Naive B cell (primary cell): ENCODE data around the gene LDLRAD3. TPM values are rescaled to one million over a fixed set of nuclear protein-coding genes. Genes with fewer than 3 reads are reported as not detected.

Experiments used
- ATAC-seq, 2 donors: fragments of 150-1000 bp; cut with Tn5 transposase; 2 replicates each; pipeline ENCODE4 v1.10.0; 2021; ENCODE audit warnings: low read depth in 2 of 2, mild to moderate bottlenecking in 2 of 2, moderate library complexity in 2 of 2
- DNase-seq: peaks from one replicate; pipeline ENCODE4 v3.0.0; 2022
- H3K27ac Mint-ChIP-seq, 6 donors: one replicate each; pipeline ENCODE4 v1.8.0; 2020 to 2022; ENCODE audit warnings: mild to moderate bottlenecking in 6 of 6, mixed read lengths in 6 of 6, moderate library complexity in 5 of 6, inconsistent platforms in 2 of 6
- H3K27me3 Mint-ChIP-seq, 3 donors: one replicate each; pipeline ENCODE4 v1.8.0; 2021 to 2022; ENCODE audit warnings: mixed read lengths in 3 of 3, mild to moderate bottlenecking in 1 of 3
- H3K36me3 Mint-ChIP-seq, 2 donors: one replicate each; pipeline ENCODE4 v1.8.0; 2020 to 2022; ENCODE audit warnings: mixed read lengths in 2 of 2, inconsistent platforms in 1 of 2, mild to moderate bottlenecking in 1 of 2
- H3K4me1 Mint-ChIP-seq, 3 donors: one replicate each; pipeline ENCODE4 v1.8.0; 2020 to 2022; ENCODE audit warnings: mixed read lengths in 3 of 3, inconsistent platforms in 1 of 3, mild to moderate bottlenecking in 1 of 3, moderate library complexity in 1 of 3
- H3K4me3 Mint-ChIP-seq, 8 donors: one replicate each; pipeline ENCODE4 v1.8.0; 2020 to 2022; ENCODE audit warnings: mild to moderate bottlenecking in 8 of 8, mixed read lengths in 8 of 8, moderate library complexity in 8 of 8, inconsistent platforms in 2 of 8
- H3K9me3 Mint-ChIP-seq, 7 donors: one replicate each; pipeline ENCODE4 v1.8.0; 2020 to 2022; ENCODE audit warnings: mixed read lengths in 7 of 7, mild to moderate bottlenecking in 5 of 7, inconsistent platforms in 2 of 7, moderate library complexity in 1 of 7
- polyA plus RNA-seq, 6 donors: library from polyadenylated mRNA; unstranded; fragments of 300-500 nt; fragmentation: Illumina TruSeq; gene quantifications; one replicate each; pipeline ENCODE4 v1.2.3, GENCODE V29; 2021; ENCODE audit warnings: low read depth in 6 of 6

Gene LDLRAD3
- polyA plus RNA-seq, 6 donors from 2014 or later = 0.17 to 0.27 TPM; not detected in 4

DNA sequence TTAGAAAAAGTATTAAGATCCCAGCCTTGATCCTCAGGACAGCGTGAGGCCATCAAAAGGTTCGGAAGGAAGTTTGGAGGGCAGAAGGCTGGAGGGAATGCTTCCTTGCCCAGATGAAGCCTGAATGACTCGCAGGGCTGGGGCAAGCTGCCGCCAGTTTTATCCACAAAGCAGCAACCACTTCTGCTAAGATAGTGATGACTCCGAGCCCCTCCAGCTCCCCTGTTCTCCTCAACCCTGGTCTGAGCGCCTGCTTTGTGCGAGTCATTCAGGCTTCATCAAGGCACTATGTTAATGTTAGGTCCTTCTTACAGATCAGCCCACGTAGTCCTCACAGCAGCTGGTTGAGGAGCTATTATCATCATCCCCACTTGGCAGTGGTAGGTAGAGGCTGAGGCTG is 186.5 kb downstream of the LDLRAD3 start:
- H3K36me3 Mint-ChIP-seq = no peaks in the 10 kb centered on the region
- peaks cover 0 to 2% (median 0%) of the 10 kb centered on the region in 3 donors for H3K4me1 Mint-ChIP-seq
- no peak overlapping the region for H3K4me3 Mint-ChIP-seq
- ATAC-seq (no peak), DNase-seq (no peak)
- no peak overlapping the region for H3K27ac Mint-ChIP-seq
- H3K9me3 Mint-ChIP-seq = no peaks in the 10 kb centered on the region
- H3K27me3 Mint-ChIP-seq = peaks cover 23 to 35% (median 31%) of the 10 kb centered on the region in 3 donors

DNA sequence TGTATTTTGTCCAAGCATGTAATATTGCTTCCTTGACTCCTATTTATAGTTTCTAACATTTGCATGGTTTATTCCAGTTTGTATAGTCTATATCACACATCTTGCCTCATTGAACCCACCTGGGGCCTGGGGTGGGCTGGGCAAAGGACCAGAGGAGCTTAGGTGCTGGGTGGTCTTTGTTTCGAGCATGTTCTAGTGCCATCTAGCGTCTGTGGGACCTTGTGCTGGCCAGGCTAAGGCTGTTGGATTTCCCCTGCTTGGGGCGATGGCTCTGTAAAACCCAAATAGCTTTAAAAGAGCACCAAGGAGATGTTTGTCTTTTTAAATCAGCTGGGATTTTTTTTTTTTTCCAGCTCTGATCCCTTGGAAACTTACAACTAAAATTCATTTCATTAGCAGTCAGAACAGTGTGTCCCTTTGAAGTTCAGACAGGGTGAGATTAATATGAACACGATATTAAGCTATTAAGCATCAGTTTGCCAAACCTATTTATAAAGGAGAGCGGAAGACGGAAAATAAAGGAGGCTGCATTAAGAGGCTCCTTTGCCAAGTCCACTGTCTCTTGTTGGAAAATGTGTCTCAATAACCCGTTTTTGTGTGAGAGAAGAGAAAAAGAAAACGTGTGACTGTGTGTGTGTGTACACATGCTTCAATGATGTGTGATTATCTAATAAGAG is 188.0 kb downstream of the LDLRAD3 start:
- no peaks in the 10 kb centered on the region for H3K9me3 Mint-ChIP-seq
- H3K36me3 Mint-ChIP-seq = no peaks in the 10 kb centered on the region
- H3K4me1 Mint-ChIP-seq = no peaks in the 10 kb centered on the region
- ATAC-seq = peak in 1 of 2 donors; percentile 33
- peaks cover 13 to 34% (median 31%) of the 10 kb centered on the region in 3 donors for H3K27me3 Mint-ChIP-seq
- H3K4me3 Mint-ChIP-seq = no peak overlapping the region
- no peak overlapping the region for H3K27ac Mint-ChIP-seq
- DNase-seq = no peak

DNA sequence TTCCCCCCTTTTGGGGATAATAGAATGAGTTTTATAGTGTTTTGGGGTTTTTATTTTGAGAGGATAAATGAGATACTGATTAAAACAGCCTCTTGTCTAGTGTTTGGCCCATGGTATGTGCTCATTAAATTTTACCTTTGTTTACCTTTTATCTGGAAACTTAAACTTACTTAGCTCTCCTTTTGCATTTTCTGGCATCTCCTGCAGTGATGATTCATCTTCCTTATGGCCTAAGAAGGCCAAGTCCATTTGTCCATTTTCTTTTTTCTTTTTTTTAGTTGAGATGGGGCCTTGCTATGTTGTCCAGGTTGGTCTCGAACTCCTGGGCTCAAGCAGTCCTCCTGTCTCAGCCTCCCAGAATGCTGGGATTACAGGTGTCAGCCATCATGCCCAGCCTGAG is 189.1 kb downstream of the LDLRAD3 start:
- no peak for ATAC-seq
- Mint-ChIP-seq H3K27ac (no peak overlapping the region), H3K9me3 (no peaks in the 10 kb centered on the region), H3K27me3 (peaks cover 13 to 34% (median 31%) of the 10 kb centered on the region in 3 donors), H3K4me1 (no peaks in the 10 kb centered on the region), H3K36me3 (no peaks in the 10 kb centered on the region), H3K4me3 (no peak overlapping the region)
- no peak for DNase-seq

DNA sequence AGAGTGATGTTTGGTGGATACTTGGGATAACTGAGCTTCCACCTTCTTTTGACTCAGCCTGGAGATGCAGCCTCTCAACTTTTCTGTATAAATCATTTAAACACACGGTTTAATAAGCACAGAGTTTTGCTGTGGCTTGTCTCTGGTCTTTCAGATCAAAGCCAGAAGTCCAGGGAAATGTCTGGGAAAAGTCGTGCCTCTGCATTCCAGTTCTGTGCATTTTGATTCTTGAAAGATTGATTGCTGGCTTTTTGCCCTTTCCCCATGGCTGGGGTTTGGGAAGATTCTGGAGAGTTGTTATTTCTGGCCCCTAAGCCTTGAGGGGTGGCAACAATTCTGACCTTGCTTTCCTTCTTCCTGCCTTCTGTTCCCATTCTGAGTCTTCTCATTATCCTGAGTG is 191.2 kb downstream of the LDLRAD3 start:
- no peaks in the 10 kb centered on the region for H3K9me3 Mint-ChIP-seq
- ATAC-seq (no peak), DNase-seq (no peak)
- no peaks in the 10 kb centered on the region for H3K4me1 Mint-ChIP-seq
- no peak overlapping the region for H3K4me3 Mint-ChIP-seq
- H3K27me3 Mint-ChIP-seq = peaks cover 5 to 25% (median 22%) of the 10 kb centered on the region in 3 donors
- H3K27ac Mint-ChIP-seq = no peak overlapping the region
- no peaks in the 10 kb centered on the region for H3K36me3 Mint-ChIP-seq

DNA sequence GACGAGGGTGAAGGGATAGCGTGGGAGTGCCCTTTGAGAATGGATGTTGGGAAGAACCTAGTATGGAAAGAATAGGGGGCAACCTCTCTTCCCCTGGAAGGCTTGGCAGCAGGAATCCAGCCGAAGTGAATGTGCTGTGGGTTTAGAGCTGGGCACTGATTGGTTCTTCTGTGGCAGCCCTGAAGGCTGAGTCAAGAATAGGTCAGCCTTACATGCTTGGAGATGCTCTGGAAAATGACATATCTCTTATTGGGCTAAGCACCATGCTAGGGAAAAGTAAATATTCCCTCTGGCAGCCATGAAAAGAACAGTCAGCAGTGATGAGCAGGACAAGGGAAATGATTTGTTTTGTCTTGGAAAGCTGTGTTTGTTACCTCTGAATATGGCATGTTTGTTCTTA is 195.9 kb downstream of the LDLRAD3 start:
- no peaks in the 10 kb centered on the region for H3K36me3 Mint-ChIP-seq
- DNase-seq = no peak
- ATAC-seq = no peak
- peak overlapping the region in 1 of 6 donors; percentile 44 for H3K27ac Mint-ChIP-seq
- no peaks in the 10 kb centered on the region for H3K4me1 Mint-ChIP-seq
- no peak overlapping the region for H3K4me3 Mint-ChIP-seq
- H3K9me3 Mint-ChIP-seq = no peaks in the 10 kb centered on the region
- H3K27me3 Mint-ChIP-seq = peaks cover 0 to 22% (median 15%) of the 10 kb centered on the region in 3 donors

DNA sequence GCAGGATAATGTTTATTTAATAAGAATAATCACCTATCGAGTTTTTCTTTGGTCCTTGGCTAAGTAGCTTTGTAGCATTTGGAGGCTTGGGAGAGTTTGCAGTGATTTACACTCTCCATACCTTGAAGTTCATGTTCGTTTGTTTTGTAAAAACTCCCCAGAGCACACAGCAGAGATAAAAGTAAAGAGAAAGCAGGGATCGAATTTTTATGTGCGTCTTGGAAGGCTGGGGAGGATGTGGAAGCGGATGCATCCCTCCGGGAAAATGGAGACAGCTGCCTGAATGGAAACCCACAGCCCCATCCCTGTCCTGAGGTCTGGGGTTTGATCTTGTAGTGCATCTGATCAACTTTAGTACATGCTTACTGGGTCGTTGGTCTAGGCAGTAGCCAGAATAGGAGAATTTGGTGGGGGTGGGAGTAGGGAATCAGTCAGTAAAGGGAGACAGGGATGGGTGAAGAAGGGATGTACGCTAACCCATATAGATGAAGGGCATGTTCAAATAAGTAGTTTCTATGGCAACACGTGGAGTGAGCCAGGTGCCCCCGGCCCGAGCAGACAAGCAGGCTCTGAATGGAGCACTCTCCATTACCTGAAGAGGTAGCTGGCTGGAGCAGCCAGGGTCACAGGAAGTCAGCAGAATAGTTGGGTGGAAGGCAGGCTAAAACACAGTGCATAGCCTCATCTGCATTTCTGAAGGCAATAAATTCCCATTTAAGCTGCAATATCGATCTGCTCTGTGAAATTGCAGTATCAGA is 197.5 kb downstream of the LDLRAD3 start:
- H3K4me1 Mint-ChIP-seq = no peaks in the 10 kb centered on the region
- H3K4me3 Mint-ChIP-seq = no peak overlapping the region
- no peaks in the 10 kb centered on the region for H3K36me3 Mint-ChIP-seq
- ATAC-seq (no peak), DNase-seq (no peak)
- peaks cover 0 to 17% (median 10%) of the 10 kb centered on the region in 3 donors for H3K27me3 Mint-ChIP-seq
- H3K9me3 Mint-ChIP-seq = no peaks in the 10 kb centered on the region
- peak overlapping the region in 1 of 6 donors; percentile 54 for H3K27ac Mint-ChIP-seq

DNA sequence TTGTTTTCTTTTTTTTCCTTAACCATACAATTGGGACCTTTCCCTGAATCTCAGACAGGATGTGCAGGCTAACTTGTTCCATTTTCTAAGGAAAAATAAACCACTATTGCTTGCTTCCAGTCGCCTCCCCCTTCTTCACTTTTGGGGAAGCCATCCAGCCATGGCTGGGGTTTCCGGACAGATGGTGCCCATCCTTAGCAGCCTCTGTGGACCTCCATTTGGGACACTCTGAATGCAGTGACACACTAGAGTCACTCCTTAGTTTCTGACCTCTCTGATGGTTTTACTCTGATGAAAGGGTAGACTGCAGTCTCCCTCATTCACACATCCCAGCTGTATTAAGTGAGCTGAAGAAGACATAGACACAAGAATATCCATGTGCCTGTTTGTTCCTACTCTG is 198.1 kb downstream of the LDLRAD3 start:
- no peak overlapping the region for H3K4me3 Mint-ChIP-seq
- no peaks in the 10 kb centered on the region for H3K4me1 Mint-ChIP-seq
- H3K36me3 Mint-ChIP-seq = no peaks in the 10 kb centered on the region
- H3K27me3 Mint-ChIP-seq = peaks cover 0 to 16% (median 9%) of the 10 kb centered on the region in 3 donors
- no peak overlapping the region for H3K27ac Mint-ChIP-seq
- ATAC-seq (no peak), DNase-seq (no peak)
- H3K9me3 Mint-ChIP-seq = no peaks in the 10 kb centered on the region

DNA sequence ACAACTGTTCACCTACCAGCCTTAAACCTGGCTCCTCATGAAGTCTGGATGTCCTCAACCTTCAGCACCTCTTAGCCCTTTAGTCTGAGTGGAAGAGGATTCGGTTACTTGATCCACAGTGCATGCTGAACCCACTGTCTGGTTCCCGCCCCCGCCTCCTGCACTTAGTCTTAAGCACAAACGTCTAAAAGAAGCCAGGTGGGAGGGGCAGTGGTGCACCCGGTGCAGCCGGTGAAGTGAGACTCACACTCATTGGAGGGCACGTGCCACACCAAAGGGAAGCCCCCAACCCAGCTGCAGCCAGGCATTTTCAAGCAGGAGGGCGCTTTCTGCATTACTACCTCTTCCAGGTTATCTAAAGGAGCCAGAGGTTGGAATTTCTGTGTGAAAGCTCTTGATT is 198.6 kb downstream of the LDLRAD3 start:
- no peaks in the 10 kb centered on the region for H3K36me3 Mint-ChIP-seq
- H3K27ac Mint-ChIP-seq = no peak overlapping the region
- ATAC-seq = no peak
- no peak for DNase-seq
- no peaks in the 10 kb centered on the region for H3K9me3 Mint-ChIP-seq
- H3K4me3 Mint-ChIP-seq = no peak overlapping the region
- peaks cover 0 to 16% (median 9%) of the 10 kb centered on the region in 3 donors for H3K27me3 Mint-ChIP-seq
- H3K4me1 Mint-ChIP-seq = no peaks in the 10 kb centered on the region

DNA sequence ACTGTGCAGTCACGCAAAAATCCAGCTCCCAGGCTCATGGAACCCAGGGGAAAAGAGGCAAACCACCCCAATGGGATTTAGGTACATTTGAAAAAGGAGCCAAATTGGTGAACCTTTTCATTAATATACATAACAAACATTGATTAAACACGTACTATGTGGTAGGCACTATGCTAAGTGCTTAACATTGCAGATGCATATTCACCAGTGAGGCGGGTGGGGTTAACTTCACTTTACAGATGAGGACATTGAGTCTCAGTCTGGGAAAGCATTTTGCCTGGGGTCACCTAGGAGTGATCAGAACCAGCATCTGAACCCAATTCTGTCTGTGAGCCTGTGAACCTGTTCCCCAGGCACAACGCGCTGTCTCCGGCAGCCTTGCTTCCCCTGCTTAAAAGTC is 199.0 kb downstream of the LDLRAD3 start:
- Mint-ChIP-seq H3K27me3 (peaks cover 0 to 16% (median 9%) of the 10 kb centered on the region in 3 donors), H3K9me3 (no peaks in the 10 kb centered on the region), H3K4me1 (no peaks in the 10 kb centered on the region), H3K36me3 (no peaks in the 10 kb centered on the region), H3K4me3 (no peak overlapping the region), H3K27ac (no peak overlapping the region)
- DNase-seq = no peak
- no peak for ATAC-seq

DNA sequence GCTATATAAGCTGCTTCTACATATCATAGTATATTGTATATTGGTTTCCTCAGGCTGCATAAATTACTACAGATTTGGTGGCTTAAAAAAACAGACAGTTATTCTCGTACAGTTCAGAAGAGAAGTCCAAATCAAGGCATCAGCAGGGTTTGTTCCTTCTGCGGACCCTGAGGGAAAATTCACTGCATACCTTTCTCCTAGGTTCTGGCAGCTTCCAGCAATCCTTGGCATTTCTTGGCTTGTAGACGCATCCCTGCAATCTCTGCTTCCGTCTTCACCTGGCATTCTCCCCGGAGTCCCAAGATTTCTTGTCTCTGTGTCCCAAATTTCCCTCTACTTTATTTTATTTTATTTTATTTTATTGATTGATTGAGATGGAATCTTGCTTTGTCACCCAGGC is 202.6 kb downstream of the LDLRAD3 start:
- ATAC-seq = no peak
- Mint-ChIP-seq H3K27me3 (peaks cover 4 to 12% (median 8%) of the 10 kb centered on the region in 3 donors), H3K4me3 (no peak overlapping the region), H3K9me3 (no peaks in the 10 kb centered on the region), H3K36me3 (no peaks in the 10 kb centered on the region), H3K4me1 (no peaks in the 10 kb centered on the region), H3K27ac (no peak overlapping the region)
- no peak for DNase-seq

DNA sequence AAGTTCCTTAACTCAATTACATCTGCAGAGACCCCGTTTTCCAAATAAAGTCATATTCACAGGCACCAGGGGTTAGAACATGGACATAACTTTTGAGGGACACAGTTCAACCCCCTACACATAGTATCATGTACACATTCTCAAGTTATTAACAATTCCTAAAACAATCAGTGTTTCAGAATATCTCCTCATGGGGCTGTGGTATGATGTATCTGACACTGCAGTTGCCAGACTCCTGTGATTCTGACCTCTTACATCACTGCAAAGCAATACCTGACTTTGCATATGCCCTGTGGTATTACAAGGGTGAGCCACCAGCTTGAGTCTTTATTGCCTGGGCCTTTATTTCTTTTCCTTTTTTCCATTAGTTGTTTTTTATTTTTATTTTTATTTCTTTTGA is 203.6 kb downstream of the LDLRAD3 start:
- H3K4me1 Mint-ChIP-seq = no peaks in the 10 kb centered on the region
- peak overlapping the region in 1 of 8 donors; percentile 59 for H3K4me3 Mint-ChIP-seq
- no peak overlapping the region for H3K27ac Mint-ChIP-seq
- H3K36me3 Mint-ChIP-seq = no peaks in the 10 kb centered on the region
- no peak for DNase-seq
- no peak for ATAC-seq
- peaks cover 2 to 11% (median 10%) of the 10 kb centered on the region in 3 donors for H3K27me3 Mint-ChIP-seq
- no peaks in the 10 kb centered on the region for H3K9me3 Mint-ChIP-seq

DNA sequence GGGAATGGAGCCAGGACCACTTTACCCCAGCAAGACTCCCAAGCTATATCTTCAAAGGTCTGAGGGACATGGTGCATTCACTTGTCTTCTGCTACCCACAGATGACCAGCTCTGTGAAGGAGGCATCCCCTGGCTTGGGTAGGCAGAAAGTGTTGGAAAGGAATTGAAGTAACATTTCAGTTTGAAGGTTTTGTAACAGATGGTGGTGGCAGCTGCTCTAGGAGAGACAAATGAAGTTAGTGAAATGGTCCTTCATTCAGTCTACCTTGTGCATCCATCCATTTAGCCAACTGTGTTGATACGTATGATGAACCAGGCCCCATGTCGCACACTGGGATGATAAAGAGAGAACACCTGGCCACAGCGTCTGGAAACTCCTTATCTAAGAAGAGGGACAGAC is 204.8 kb downstream of the LDLRAD3 start:
- no peak overlapping the region for H3K27ac Mint-ChIP-seq
- no peak for DNase-seq
- H3K4me1 Mint-ChIP-seq = no peaks in the 10 kb centered on the region
- H3K27me3 Mint-ChIP-seq = peaks cover 7 to 17% (median 10%) of the 10 kb centered on the region in 3 donors
- no peak overlapping the region for H3K4me3 Mint-ChIP-seq
- H3K36me3 Mint-ChIP-seq = no peaks in the 10 kb centered on the region
- ATAC-seq = no peak
- H3K9me3 Mint-ChIP-seq = no peaks in the 10 kb centered on the region

DNA sequence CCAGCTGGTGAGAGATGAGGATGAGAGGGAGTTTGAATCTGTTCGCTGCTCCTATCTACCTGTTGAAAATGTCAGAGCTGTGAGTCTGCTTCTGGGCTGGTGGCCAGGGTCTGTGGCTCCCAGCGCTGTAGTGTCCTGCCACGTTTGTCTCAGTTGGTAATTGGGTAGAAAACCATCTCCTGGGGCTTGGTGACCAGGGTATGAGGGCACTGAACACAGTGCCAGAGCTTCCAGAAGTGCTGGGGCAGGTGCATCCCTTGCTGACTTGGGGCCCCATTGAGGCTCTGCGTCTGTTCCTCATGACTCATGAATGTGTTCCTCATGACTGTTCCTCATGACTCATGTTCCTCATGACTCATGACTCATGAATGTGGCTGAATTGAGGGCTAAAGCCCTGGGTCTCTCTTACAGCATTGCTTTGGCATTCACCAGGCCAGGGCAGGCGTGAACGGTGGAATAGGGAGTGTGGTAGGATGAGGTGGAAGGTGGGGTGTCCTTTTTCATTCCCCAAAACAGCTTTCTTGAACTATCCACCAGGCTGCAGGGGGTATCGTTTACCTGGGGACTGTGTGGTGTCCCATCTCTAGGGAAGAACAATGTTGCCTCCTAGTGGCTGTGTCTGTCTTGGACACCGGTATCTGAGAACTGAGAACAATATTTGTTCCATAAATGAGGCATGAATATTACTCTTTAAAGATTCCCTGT is 205.8 kb downstream of the LDLRAD3 start:
- H3K4me3 Mint-ChIP-seq = no peak overlapping the region
- no peak overlapping the region for H3K27ac Mint-ChIP-seq
- H3K4me1 Mint-ChIP-seq = no peaks in the 10 kb centered on the region
- DNase-seq = no peak
- H3K9me3 Mint-ChIP-seq = no peaks in the 10 kb centered on the region
- ATAC-seq = no peak
- H3K36me3 Mint-ChIP-seq = no peaks in the 10 kb centered on the region
- H3K27me3 Mint-ChIP-seq = peaks cover 8 to 19% (median 12%) of the 10 kb centered on the region in 3 donors

DNA sequence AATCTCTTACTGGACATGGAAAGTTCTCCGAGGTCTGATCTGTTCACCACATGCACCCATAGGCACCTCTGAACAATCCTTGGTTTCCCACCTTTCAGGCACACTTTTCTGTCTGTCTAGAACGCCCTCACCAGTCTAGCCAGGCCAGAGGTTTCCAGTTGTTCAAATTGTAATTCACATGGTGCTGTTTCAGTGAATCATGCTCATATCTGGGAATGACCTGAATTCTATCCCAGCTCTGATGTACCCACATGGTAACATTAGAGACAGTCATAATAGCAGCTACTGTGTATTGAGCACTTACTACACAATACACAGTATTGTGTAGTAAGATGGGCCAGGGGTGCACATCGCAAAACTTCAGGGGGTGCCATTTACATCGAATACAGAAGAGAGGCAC is 207.1 kb downstream of the LDLRAD3 start:
- Mint-ChIP-seq H3K27ac (no peak overlapping the region), H3K4me3 (peak overlapping the region in 1 of 8 donors; percentile 58), H3K36me3 (no peaks in the 10 kb centered on the region), H3K27me3 (peaks cover 8 to 30% (median 16%) of the 10 kb centered on the region in 3 donors), H3K4me1 (no peaks in the 10 kb centered on the region), H3K9me3 (no peaks in the 10 kb centered on the region)
- ATAC-seq = no peak
- no peak for DNase-seq
